Progenitor cell of endocrine pancreas (in vitro differentiated cells): Measurements from ENCODE around the gene CYREN. TPM values are rescaled to one million over a fixed set of nuclear protein-coding genes. Genes with fewer than 3 reads are reported as not detected.

Source experiments
- DNase-seq: peaks from one replicate; pipeline ENCODE4 v3.0.0; 2021; ENCODE audit warnings: low spot score; ENCODE audit not compliant: unreplicated experiment
- H3K27ac Mint-ChIP-seq: 2 replicates; pipeline ENCODE4 v1.8.0; 2021; ENCODE audit warnings: mild to moderate bottlenecking, moderate library complexity, mixed read lengths
- H3K27me3 Mint-ChIP-seq: 2 replicates; pipeline ENCODE4 v1.8.0; 2021; ENCODE audit warnings: mixed read lengths
- H3K36me3 Mint-ChIP-seq: 2 replicates; pipeline ENCODE4 v1.8.0; 2022; ENCODE audit warnings: mixed read lengths; ENCODE audit not compliant: insufficient read depth
- H3K4me1 Mint-ChIP-seq: 2 replicates; pipeline ENCODE4 v1.8.0; 2021; ENCODE audit warnings: low read depth, mixed read lengths
- H3K4me3 Mint-ChIP-seq: 2 replicates; pipeline ENCODE4 v1.8.0; 2021; ENCODE audit warnings: low read depth, mild to moderate bottlenecking, moderate library complexity, mixed read lengths
- H3K9me3 Mint-ChIP-seq: 2 replicates; pipeline ENCODE4 v1.8.0; 2021; ENCODE audit warnings: low read depth, mixed read lengths
- total RNA-seq: library from RNA; stranded (reverse); gene quantifications from 2 replicates; pipeline ENCODE4 v1.2.1, GENCODE V29; 2021
- TF ChIP-seq, protein P1 (sequence below): fragments of 200-600 bp; sonication (generic); IDR thresholded peaks from one replicate; pipeline ENCODE4 v1.5.0; 2021; ENCODE audit warnings: antibody characterized with exemption, mild to moderate bottlenecking; ENCODE audit not compliant: unreplicated experiment

The CYREN gene
- total RNA-seq, 1 donor from 2014 or later: 73.8 TPM

DNA sequence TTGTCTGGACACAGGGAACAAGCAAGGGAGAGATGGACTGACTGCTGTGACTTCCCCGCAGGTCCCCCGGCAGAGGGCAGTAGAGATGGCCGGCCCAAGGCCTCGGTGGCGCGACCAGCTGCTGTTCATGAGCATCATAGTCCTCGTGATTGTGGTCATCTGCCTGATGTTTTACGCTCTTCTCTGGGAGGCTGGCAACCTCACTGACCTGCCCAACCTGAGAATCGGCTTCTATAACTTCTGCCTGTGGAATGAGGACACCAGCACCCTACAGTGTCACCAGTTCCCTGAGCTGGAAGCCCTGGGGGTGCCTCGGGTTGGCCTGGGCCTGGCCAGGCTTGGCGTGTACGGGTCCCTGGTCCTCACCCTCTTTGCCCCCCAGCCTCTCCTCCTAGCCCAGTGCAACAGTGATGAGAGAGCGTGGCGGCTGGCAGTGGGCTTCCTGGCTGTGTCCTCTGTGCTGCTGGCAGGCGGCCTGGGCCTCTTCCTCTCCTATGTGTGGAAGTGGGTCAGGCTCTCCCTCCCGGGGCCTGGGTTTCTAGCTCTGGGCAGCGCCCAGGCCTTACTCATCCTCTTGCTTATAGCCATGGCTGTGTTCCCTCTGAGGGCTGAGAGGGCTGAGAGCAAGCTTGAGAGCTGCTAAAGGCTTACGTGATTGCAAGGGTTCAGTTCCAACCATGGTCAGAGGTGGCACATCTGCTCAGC is 6.0 kb downstream of the CYREN start:
- TF ChIP-seq, protein P1, sequence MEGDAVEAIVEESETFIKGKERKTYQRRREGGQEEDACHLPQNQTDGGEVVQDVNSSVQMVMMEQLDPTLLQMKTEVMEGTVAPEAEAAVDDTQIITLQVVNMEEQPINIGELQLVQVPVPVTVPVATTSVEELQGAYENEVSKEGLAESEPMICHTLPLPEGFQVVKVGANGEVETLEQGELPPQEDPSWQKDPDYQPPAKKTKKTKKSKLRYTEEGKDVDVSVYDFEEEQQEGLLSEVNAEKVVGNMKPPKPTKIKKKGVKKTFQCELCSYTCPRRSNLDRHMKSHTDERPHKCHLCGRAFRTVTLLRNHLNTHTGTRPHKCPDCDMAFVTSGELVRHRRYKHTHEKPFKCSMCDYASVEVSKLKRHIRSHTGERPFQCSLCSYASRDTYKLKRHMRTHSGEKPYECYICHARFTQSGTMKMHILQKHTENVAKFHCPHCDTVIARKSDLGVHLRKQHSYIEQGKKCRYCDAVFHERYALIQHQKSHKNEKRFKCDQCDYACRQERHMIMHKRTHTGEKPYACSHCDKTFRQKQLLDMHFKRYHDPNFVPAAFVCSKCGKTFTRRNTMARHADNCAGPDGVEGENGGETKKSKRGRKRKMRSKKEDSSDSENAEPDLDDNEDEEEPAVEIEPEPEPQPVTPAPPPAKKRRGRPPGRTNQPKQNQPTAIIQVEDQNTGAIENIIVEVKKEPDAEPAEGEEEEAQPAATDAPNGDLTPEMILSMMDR: no peak
- H3K36me3 Mint-ChIP-seq: peaks cover 44% of the 10 kb centered on the region
- no peak overlapping the region for H3K4me3 Mint-ChIP-seq
- peaks cover 7% of the 10 kb centered on the region for H3K9me3 Mint-ChIP-seq
- DNase-seq: no peak
- no peaks in the 10 kb centered on the region for H3K27me3 Mint-ChIP-seq
- H3K4me1 Mint-ChIP-seq: peaks cover 32% of the 10 kb centered on the region
- no peak overlapping the region for H3K27ac Mint-ChIP-seq

DNA sequence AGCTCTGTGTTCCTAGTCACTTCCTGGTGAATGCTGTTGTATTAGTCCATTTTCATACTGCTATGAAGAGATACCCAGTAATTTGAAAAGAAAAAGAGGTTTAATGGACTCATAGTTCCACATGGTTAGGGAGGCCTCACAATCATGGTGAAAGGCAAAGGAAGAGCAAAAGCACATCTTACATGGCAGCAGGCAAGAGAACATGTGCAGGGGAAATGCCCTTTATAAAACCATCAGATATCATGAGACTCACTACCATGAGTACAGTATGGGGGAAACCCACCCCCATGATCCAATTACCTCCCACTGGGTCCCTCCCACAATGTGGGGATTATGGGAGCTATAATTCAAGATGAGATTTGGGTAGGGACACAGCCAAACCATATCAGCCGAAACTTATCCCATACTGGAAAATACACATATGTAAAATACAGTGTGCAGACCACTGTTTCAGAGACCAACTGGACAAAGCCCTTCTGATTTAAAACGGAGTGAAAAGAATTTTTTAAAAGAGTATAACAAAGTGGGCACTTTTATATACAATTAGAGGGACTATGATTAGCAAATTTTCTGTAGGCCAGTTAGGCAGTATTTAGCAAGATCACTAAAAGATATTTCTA is 8.0 kb downstream of the CYREN start:
- no peak for DNase-seq
- peaks cover 9% of the 10 kb centered on the region for H3K9me3 Mint-ChIP-seq
- TF ChIP-seq, protein P1: no peak
- no peak overlapping the region for H3K27ac Mint-ChIP-seq
- H3K4me3 Mint-ChIP-seq: no peak overlapping the region
- H3K27me3 Mint-ChIP-seq: no peaks in the 10 kb centered on the region
- peaks cover 45% of the 10 kb centered on the region for H3K36me3 Mint-ChIP-seq
- H3K4me1 Mint-ChIP-seq: peaks cover 20% of the 10 kb centered on the region

DNA sequence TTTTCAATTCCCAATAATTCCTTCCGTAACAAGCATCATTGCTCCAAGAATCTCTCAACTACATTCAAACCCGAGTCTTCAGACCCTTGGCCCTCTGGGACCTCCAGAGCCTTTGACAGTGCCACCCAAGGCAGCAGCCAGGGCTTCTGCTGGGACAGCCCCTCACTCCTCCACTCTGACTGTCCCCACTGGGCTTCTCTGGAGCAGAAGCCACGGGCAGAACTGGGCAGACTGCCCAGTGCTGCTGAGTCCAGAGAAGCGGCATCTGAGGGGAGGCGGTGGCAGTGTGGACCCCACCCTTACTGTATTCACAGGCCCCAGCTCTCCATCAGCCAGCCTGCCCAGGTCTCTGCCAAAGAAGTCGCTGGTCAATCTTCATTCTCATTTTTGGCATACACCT is 8.8 kb downstream of the CYREN start:
- H3K27me3 Mint-ChIP-seq: no peaks in the 10 kb centered on the region
- TF ChIP-seq, protein P1: no peak
- peaks cover 19% of the 10 kb centered on the region for H3K4me1 Mint-ChIP-seq
- no peak overlapping the region for H3K4me3 Mint-ChIP-seq
- H3K9me3 Mint-ChIP-seq: peaks cover 16% of the 10 kb centered on the region
- peaks cover 48% of the 10 kb centered on the region for H3K36me3 Mint-ChIP-seq
- no peak for DNase-seq
- H3K27ac Mint-ChIP-seq: no peak overlapping the region

DNA sequence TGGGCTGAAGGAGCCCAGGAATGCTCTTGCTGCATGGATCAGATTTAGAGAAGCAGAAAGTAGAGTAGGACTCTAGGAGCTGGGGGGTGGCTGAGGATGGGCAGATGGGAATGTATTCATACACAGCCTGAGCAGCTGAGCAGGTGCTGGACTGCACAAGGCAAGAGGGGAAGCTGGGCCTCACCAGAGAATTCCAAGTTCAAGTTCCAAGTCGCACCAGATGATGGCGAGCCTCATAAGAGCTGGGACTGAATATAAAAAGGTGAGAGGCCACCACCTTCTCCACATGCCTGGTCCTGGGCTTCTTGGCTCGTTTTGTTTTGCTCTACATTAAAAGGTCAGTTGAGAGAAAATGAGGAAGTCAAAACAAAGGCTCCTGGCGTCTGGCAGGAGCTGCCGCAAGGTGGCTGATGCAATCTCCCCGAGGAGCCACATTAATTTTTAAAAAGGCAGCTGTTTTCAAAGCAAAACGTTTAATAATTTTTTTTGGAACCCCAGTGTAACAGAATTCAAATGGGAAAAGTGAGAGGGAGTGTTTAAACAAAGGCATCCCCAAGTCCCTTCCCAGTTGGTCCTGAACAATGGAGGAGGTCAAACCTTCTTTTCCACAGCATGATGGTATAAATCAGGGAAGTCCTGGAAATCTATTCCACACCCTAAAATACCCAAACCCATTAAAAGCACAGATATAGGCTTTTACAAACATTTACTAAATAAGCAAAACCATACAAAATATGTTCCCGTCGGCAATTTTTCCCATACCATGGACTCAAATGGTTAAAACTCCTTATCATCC is 9.5 kb downstream of the CYREN start:
- H3K4me3 Mint-ChIP-seq: no peak overlapping the region
- TF ChIP-seq, protein P1: no peak
- H3K36me3 Mint-ChIP-seq: peaks cover 53% of the 10 kb centered on the region
- no peaks in the 10 kb centered on the region for H3K27me3 Mint-ChIP-seq
- H3K27ac Mint-ChIP-seq: peak overlapping the region; percentile 14
- peaks cover 22% of the 10 kb centered on the region for H3K9me3 Mint-ChIP-seq
- DNase-seq: no peak
- H3K4me1 Mint-ChIP-seq: peaks cover 19% of the 10 kb centered on the region

DNA sequence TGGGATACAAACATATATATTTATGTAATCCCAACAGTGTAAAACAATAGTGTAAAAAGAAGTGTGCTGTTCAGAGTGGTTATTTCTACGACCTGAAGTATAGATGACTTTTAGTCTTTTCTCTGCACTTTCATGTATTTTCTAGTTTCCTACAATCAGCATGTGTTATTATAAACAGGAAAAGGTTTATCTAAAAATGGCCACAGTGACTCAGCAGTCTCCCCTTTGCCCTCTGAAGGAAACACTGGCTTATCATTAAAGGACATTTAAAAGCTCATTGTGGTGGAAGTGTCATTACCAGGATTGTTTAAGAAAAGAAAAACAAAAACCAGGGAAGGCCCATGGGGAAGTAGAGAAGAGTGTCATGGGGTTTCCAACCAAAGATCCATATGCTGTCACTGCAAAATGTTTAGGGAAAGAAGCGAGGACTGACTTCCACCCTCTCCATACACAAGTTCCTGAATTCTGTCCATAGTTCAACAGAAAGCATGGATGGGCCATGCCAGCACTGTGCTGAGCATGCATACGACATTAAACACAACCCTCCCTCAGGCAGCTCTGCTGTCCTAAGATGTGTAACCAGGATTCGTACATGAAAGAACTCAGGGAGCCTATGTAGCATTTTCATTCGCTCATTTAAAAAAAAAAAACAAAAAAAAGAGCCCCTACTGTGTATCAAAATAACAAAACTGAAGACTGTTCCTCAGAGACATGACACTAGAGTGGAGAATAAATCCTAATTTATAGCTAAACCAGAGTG is 10.2 kb downstream of the CYREN start:
- H3K9me3 Mint-ChIP-seq: peaks cover 27% of the 10 kb centered on the region
- H3K4me3 Mint-ChIP-seq: no peak overlapping the region
- DNase-seq: no peak
- peaks cover 52% of the 10 kb centered on the region for H3K36me3 Mint-ChIP-seq
- TF ChIP-seq, protein P1: no peak
- no peaks in the 10 kb centered on the region for H3K27me3 Mint-ChIP-seq
- peak overlapping the region; percentile 14 for H3K27ac Mint-ChIP-seq
- peaks cover 19% of the 10 kb centered on the region for H3K4me1 Mint-ChIP-seq
